Esophagus muscularis mucosa (tissue), 4 donors: ENCODE results near the gene LIM2.

Source experiments
- CTCF ChIP-seq, 3 experiments: fragments of 200-600 bp in 2 of 3; fragments of 450-650 bp in 1 of 3; sonication (generic) in 2 of 3; IDR thresholded peaks; one replicate each; pipeline ENCODE4 v1.5.1; 2017 to 2019; ENCODE audit warnings: antibody characterized with exemption in 3 of 3, mild to moderate bottlenecking in 2 of 3, moderate library complexity in 1 of 3
- EP300 ChIP-seq: sonication (generic); formaldehyde crosslinking; IDR thresholded peaks from one replicate; pipeline ENCODE4 v1.6.1; 2017; ENCODE audit warnings: antibody characterized with exemption
- POLR2AphosphoS5 ChIP-seq, 2 donors: sonication (generic); formaldehyde crosslinking; IDR thresholded peaks; one replicate each; pipeline ENCODE4 v1.6.1; 2017; ENCODE audit warnings: antibody characterized with exemption in 2 of 2

- TF ChIP-seq POLR2AphosphoS5 (IDR thresholded peaks at IDR 0.05) (no peak), CTCF (IDR thresholded peaks at IDR 0.05) (no peak), EP300 (no peak)
Measured at GRCh38 chr19:51352783-51353360, 34.9 kb downstream of the LIM2 start.
